GM18868 (cell line): ENCODE results near the gene VMP1.
"Not testable (repeated sequence)": the region's sequence is repeated elsewhere in the genome, so short reads cannot be mapped to it uniquely, and the experiment has no call there.

Source experiments
- ATAC-seq: cut with Tn5 transposase; IDR thresholded peaks from one replicate; pipeline ENCODE4 v1.9.1; 2021; ENCODE audit warnings: mild to moderate bottlenecking, moderate library complexity; ENCODE audit not compliant: unreplicated experiment

The VMP1 gene

GRCh38 chr17:59856859-59857794 is 149.7 kb downstream of the VMP1 start:
- ATAC-seq, result no peak

GRCh38 chr17:59858167-59858816 is 150.8 kb downstream of the VMP1 start:
- no peak for ATAC-seq

- ATAC-seq, result no peak
Measured at GRCh38 chr17:59858932-59859331, 151.5 kb downstream of the VMP1 start.

GRCh38 chr17:59859444-59860025 is 152.1 kb downstream of the VMP1 start:
- ATAC-seq, result no peak

GRCh38 chr17:59863616-59864015 is 156.2 kb downstream of the VMP1 start:
- ATAC-seq, result no peak

GRCh38 chr17:59869941-59870218 is 162.4 kb downstream of the VMP1 start:
- no peak for ATAC-seq

- no peak for ATAC-seq
Measured at GRCh38 chr17:59870482-59870881, 163.0 kb downstream of the VMP1 start.

GRCh38 chr17:59872351-59872750 is 164.9 kb downstream of the VMP1 start:
- ATAC-seq, result no peak

GRCh38 chr17:59873414-59873813 is 166.0 kb downstream of the VMP1 start:
- ATAC-seq, result not testable (repeated sequence)

GRCh38 chr17:59874376-59874775 is 166.9 kb downstream of the VMP1 start:
- ATAC-seq, result no peak

GRCh38 chr17:59876107-59876506 is 168.7 kb downstream of the VMP1 start:
- ATAC-seq, result no peak

- no peak for ATAC-seq
Measured at GRCh38 chr17:59877965-59878364, 170.5 kb downstream of the VMP1 start.

- ATAC-seq, result no peak
Measured at GRCh38 chr17:59878624-59879023, 171.2 kb downstream of the VMP1 start.

GRCh38 chr17:59884861-59885260 is 177.4 kb downstream of the VMP1 start:
- no peak for ATAC-seq

GRCh38 chr17:59888145-59888750 is 180.8 kb downstream of the VMP1 start:
- no peak for ATAC-seq

GRCh38 chr17:59890720-59891119 is 183.3 kb downstream of the VMP1 start:
- ATAC-seq, result no peak
